Suprapubic skin (tissue), 4 donors: ENCODE data around the gene NOTCH2.

ENCODE experiments used
- CTCF ChIP-seq, 2 donors: fragments of 200-600 bp in 1 of 2; fragments of 450-650 bp in 1 of 2; sonication (generic) in 1 of 2; IDR thresholded peaks; one replicate each; pipeline ENCODE4 v1.5.1; 2016 to 2019; ENCODE audit warnings: antibody characterized with exemption in 2 of 2, mild to moderate bottlenecking in 1 of 2, moderate library complexity in 1 of 2
- EP300 ChIP-seq: sonication (generic); formaldehyde crosslinking; IDR thresholded peaks from one replicate; pipeline ENCODE4 v1.6.1; 2017; ENCODE audit warnings: antibody characterized with exemption
- POLR2A ChIP-seq, 2 donors: fragments of 450-650 bp; IDR thresholded peaks; one replicate each; pipeline ENCODE4 v1.6.1; 2017; ENCODE audit warnings: antibody characterized with exemption in 2 of 2, mild to moderate bottlenecking in 2 of 2, moderate library complexity in 2 of 2
- POLR2AphosphoS5 ChIP-seq, 3 donors: sonication (generic); formaldehyde crosslinking; IDR thresholded peaks; one replicate each; pipeline ENCODE4 v1.6.1; 2017; ENCODE audit warnings: antibody characterized with exemption in 3 of 3

GRCh38 chr1:119929643-119930315 is 139.7 kb downstream of the NOTCH2 start:
- TF ChIP-seq CTCF (IDR thresholded peaks at IDR 0.05) (no peak), POLR2A (IDR thresholded peaks at IDR 0.05) (no peak), EP300 (no peak), POLR2AphosphoS5 (IDR thresholded peaks at IDR 0.05) (no peak)
